Skeletal muscle satellite cell (primary cell): ENCODE measurements around the gene PDE2A.

ENCODE experiments used
- H3K27me3 ChIP-seq: 2 replicates; pipeline ENCODE4 v1.7.0; 2013; ENCODE audit warnings: low read length; ENCODE audit not compliant: control insufficient read depth, insufficient read depth
- H3K36me3 ChIP-seq: 2 replicates; pipeline ENCODE4 v1.7.0; 2013; ENCODE audit warnings: mild to moderate bottlenecking, control low read depth, low read length; ENCODE audit not compliant: insufficient read depth
- H3K4me1 ChIP-seq: 2 replicates; pipeline ENCODE4 v1.7.0; 2013; ENCODE audit warnings: low read length; ENCODE audit not compliant: control insufficient read depth, insufficient read depth
- H3K4me2 ChIP-seq: 2 replicates; pipeline ENCODE4 v1.7.0; 2013; ENCODE audit warnings: mild to moderate bottlenecking, low read length
- H3K4me3 ChIP-seq: 2 replicates; pipeline ENCODE4 v1.7.0; 2013; ENCODE audit warnings: low read length
- H3K9ac ChIP-seq: 2 replicates; pipeline ENCODE4 v1.7.0; 2013; ENCODE audit warnings: mild to moderate bottlenecking, low read depth, low read length, moderate library complexity
- H3K9me3 ChIP-seq: replicated peaks from 2 replicates; pipeline ENCODE4 v1.7.0; 2013; ENCODE audit warnings: mild to moderate bottlenecking, control low read depth, low read length

Gene PDE2A

DNA sequence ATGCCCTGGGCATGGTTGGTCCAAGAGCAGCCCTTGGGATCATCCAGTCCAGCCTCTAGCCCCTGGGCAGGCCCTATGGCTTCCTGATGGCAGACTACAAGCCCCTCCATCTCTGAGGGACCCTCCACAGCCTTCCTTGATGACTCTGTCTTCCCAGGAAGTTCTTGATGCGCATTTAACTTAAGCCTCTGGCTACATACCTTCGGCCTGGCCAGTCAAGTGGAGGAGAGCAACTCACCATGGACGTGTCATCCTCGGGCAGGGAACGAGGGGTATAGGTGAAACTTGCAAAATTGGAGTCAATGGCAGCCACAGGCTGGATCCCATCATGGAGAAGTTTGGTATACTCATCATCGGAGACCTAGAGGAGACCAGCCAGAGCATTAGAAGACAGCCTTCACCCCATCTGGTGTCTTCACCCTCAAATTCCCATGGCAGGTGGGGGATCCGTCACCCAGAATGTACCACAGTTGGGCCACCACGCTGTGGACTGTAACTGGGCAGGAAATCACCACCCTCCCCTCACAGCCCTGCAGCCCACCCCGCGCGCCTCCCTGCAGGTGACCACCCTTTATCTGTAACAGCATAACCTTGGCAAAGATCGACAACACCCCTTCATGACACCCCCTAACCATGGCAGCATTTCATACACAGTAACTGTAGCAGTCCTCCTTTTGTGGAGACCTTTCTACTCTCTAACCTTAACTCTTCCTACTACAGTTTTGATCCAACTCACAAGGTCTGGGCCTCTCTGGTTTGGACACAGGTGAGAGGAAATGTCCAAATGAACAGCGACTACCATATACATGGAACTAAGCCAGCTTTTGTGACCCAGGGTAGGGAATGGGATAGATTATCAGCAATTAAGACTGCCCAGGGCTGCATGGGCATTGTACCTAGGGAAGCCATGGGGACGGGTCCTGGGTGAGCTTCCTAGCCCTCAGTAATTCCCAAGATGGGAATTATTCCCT lies 91.7 kb downstream of the PDE2A start:
- H3K4me2 ChIP-seq, result no peak overlapping the region
- no peak overlapping the region for H3K9ac ChIP-seq
- H3K4me1 ChIP-seq, result no peaks in the 10 kb centered on the region
- H3K9me3 ChIP-seq, result no peaks in the 10 kb centered on the region
- H3K27me3 ChIP-seq, result peaks cover 63% of the 10 kb centered on the region
- H3K4me3 ChIP-seq, result no peak overlapping the region
- no peaks in the 10 kb centered on the region for H3K36me3 ChIP-seq

DNA sequence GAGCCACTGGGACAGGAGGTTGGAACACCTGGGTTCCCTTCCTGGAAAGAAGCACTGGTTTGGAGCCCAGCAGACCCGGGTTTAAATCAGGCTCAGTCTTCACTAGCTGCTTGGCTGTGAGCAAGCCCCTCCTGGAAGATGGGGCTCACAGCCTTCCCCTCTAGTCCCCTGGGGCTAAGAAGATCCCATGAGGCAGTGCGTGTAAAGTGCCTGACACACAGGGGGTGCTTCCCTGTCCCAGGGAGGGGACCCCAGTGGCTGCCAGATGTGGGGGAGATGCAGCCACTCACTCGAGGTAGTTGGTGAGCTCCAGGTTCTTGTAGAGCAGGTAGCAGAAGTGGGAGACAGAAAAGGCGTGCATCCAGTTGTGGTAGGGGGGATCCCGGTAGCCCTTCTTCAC lies 93.2 kb downstream of the PDE2A start:
- Histone ChIP-seq H3K27me3 (peaks cover 49% of the 10 kb centered on the region), H3K36me3 (no peaks in the 10 kb centered on the region), H3K4me3 (no peak overlapping the region), H3K4me2 (no peak overlapping the region), H3K9me3 (no peaks in the 10 kb centered on the region), H3K4me1 (no peaks in the 10 kb centered on the region), H3K9ac (no peak overlapping the region)

DNA sequence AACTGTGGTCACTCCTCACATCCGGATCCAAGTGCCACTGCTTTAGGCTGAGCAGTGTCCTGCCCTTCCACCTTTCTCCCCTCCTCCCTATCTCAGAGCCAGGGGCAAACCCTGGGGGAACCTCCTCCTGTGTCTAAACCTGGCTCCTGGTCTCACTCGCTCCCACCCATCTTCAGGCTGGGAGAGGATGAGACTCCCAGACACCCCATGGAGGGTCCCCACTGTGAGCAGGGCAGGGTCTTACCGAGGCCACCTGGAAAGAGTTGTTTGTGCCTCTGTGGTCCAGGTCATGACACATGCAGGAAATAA lies 93.6 kb downstream of the PDE2A start:
- H3K9me3 ChIP-seq, result no peaks in the 10 kb centered on the region
- H3K4me3 ChIP-seq, result no peak overlapping the region
- H3K9ac ChIP-seq, result no peak overlapping the region
- no peaks in the 10 kb centered on the region for H3K36me3 ChIP-seq
- no peaks in the 10 kb centered on the region for H3K4me1 ChIP-seq
- H3K4me2 ChIP-seq, result no peak overlapping the region
- peaks cover 45% of the 10 kb centered on the region for H3K27me3 ChIP-seq

DNA sequence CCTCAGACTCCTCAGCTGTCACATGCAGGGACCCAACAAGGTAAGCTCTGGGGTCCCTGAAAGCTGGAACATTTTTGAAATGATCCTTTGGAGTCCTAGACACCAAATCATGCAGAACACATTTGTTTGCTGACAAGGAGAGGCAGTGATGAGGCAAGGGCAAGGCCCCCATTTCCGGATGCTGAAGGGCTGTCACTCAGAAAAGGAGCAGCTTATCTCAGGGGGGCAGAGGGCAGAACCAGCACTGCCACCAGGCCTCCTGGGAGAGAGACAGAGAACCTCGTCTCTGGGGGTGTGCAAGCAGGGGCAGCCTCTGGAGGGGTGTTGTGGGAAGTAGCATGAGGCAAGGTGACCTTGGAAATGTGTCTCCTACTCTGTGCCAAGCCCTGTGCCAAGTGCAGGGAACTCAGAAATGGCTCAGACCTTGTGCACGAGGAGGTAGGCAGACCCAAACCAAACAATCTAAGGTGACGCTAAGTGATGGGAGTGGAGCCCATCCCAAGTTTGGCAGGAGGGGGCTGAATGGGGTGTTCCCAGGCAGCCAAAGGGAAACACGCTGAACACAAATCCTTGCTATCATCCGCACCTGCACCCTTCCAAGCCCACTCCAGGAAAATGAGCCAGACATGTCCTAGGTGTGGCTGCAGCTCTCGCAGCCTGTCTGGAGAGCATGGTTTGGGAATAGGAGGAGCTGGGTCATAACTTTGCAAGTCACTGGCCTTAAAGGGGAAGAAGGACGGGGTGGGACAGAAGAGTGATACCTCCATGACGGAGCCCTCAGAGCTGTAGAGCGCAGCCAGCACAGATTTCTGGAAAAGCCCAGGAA lies 94.2 kb downstream of the PDE2A start:
- Histone ChIP-seq H3K4me3 (no peak overlapping the region), H3K4me1 (no peaks in the 10 kb centered on the region), H3K9me3 (no peaks in the 10 kb centered on the region), H3K27me3 (peaks cover 39% of the 10 kb centered on the region), H3K9ac (no peak overlapping the region), H3K4me2 (no peak overlapping the region), H3K36me3 (no peaks in the 10 kb centered on the region)

DNA sequence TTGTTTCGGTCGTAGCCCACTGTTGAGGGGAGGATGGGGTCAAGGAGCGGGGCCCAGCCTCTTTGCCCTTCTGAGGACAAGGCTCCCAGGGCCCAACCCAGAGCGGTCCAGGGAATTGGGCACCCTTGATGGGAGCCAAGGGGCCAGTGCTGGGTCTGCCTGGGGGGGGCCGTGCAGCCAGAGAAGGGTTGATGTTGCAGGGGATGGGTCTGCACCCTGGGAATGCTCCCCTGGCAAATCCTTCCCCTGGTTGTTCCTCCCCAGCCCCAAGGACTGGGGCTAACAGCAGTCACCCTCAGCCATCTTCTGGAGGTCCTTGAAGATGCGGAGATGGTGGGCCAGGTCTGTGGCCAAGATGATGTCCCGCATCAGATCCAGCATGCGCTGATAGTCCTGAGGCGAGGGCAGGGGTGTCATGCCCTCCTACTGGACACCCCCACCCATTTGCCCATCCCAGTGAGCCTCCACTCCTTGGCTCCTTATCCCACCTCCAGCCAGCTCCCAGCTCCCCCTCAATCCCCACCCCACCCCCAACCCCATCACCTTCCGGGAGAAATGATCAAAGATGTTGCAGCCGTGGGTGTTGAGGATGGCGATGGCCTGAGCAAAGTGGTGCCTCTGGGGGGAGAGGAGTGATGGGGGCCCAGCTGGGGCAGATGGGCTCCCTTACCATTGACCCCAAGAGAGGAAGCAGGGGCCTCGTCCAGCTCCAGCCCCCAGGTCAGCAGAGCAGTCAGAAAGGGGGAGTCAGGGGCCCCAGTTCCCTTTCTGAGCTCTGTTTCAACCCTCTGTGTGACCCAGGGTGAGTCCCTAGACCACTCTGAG lies 95.0 kb downstream of the PDE2A start:
- no peak overlapping the region for H3K4me2 ChIP-seq
- H3K36me3 ChIP-seq, result no peaks in the 10 kb centered on the region
- H3K4me1 ChIP-seq, result no peaks in the 10 kb centered on the region
- H3K27me3 ChIP-seq, result peaks cover 33% of the 10 kb centered on the region
- no peak overlapping the region for H3K9ac ChIP-seq
- H3K4me3 ChIP-seq, result no peak overlapping the region
- no peaks in the 10 kb centered on the region for H3K9me3 ChIP-seq

DNA sequence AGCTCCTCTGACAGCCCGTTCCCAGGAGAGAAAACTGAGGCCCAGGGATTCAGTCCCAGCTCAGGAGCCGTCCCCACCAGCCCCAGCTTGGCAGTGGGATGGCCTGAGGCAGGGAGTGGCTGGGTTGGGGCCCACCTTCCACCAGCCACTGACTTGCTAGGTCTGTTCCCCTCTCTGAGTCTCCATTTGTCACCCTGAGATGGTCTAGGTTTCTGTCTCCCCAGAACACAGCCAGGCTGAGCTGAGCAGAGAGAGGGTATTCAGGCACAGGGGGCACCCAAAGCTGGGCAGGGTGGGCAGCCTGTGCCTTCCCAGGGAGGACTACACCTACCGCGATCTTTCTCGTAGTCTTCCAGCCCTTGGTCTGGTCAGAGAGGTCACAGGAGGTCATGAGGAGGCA lies 95.7 kb downstream of the PDE2A start:
- Histone ChIP-seq H3K36me3 (no peaks in the 10 kb centered on the region), H3K27me3 (peaks cover 30% of the 10 kb centered on the region), H3K4me1 (no peaks in the 10 kb centered on the region), H3K4me2 (no peak overlapping the region), H3K4me3 (no peak overlapping the region), H3K9ac (no peak overlapping the region), H3K9me3 (no peaks in the 10 kb centered on the region)

DNA sequence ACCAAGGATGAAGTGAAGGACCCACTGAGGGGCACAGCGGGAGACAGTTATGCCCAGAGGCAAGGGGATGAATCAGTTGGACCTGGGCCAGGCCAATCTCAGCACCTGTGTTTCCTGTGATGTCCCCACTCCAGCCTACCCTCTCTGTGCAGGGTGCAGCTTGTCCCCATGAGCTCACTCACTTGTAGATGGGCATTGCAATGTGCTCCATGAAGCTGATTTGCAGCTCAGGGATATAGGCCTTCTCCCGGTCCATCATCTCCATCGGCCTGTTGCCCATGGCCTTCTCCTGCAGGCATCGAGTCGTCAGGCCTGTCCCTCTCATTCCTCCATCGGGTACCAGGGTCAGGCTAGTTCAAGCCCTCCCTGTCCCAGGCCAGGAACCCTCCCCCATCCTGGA lies 96.2 kb downstream of the PDE2A start:
- H3K27me3 ChIP-seq, result peaks cover 28% of the 10 kb centered on the region
- H3K9ac ChIP-seq, result no peak overlapping the region
- H3K4me2 ChIP-seq, result no peak overlapping the region
- H3K9me3 ChIP-seq, result no peaks in the 10 kb centered on the region
- no peak overlapping the region for H3K4me3 ChIP-seq
- H3K4me1 ChIP-seq, result no peaks in the 10 kb centered on the region
- H3K36me3 ChIP-seq, result no peaks in the 10 kb centered on the region

DNA sequence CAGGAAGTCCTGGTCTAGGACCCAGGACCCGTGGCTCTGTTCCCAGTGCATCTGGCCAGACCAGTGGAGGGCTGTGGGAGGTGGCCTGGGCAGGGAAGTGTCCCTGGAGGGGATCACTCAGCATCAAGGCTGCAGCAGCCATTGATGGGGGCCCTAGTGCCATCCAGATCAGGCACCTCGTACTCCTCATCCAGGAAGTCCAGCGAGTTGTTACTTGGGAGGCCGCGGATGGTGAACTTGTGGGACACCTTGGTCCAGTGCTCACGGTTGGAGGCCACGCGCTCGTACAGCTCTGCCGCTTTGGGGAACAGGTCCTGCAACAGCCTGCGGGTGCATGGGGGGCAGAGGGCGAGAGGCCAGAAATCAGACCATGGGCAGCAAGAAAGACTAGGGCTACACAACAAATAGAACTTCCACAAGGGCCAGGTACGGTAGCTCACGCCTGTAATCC lies 96.9 kb downstream of the PDE2A start:
- peaks cover 20% of the 10 kb centered on the region for H3K27me3 ChIP-seq
- no peaks in the 10 kb centered on the region for H3K4me1 ChIP-seq
- no peak overlapping the region for H3K9ac ChIP-seq
- H3K4me2 ChIP-seq, result no peak overlapping the region
- no peaks in the 10 kb centered on the region for H3K9me3 ChIP-seq
- no peaks in the 10 kb centered on the region for H3K36me3 ChIP-seq
- no peak overlapping the region for H3K4me3 ChIP-seq

DNA sequence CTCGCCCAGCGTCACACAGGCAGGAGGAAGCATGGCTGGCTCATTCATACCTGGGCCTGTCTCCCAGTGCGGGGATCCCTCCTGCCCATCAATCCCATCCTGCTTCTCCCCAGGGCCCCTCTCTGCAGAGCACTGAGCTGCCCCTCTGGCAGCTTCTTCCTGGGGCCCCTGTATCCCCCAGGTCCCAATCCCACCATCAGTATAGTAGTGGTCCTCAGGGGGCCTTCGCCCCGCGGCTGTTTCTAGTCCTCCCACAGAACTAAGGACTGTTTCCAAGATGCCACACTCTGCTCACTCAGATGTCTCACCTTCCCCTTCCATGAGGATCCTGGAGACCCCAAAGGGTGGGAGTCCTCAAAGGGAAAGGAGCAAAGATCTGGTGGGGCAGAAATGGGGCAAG lies 97.6 kb downstream of the PDE2A start:
- peaks cover 15% of the 10 kb centered on the region for H3K27me3 ChIP-seq
- no peaks in the 10 kb centered on the region for H3K4me1 ChIP-seq
- H3K9me3 ChIP-seq, result no peaks in the 10 kb centered on the region
- no peaks in the 10 kb centered on the region for H3K36me3 ChIP-seq
- H3K4me3 ChIP-seq, result no peak overlapping the region
- no peak overlapping the region for H3K9ac ChIP-seq
- H3K4me2 ChIP-seq, result no peak overlapping the region

DNA sequence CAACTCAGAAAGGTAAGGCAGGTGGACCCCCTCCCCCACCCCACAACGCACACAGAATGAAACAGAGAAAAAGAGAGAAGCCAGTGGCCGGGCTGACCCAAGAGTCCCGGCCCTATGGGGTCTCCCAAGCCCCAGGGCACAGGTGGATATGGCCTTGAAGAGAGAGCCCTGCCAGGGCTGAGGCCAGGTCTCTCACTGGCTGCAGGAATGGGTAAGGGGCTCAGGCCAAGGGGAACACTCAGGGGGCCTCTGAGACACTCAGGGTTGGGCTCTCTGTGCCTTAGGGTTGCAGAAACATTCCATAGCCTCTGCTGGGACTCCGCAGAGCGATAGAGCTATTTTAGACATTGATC lies 98.0 kb downstream of the PDE2A start:
- H3K36me3 ChIP-seq, result no peaks in the 10 kb centered on the region
- no peak overlapping the region for H3K4me2 ChIP-seq

DNA sequence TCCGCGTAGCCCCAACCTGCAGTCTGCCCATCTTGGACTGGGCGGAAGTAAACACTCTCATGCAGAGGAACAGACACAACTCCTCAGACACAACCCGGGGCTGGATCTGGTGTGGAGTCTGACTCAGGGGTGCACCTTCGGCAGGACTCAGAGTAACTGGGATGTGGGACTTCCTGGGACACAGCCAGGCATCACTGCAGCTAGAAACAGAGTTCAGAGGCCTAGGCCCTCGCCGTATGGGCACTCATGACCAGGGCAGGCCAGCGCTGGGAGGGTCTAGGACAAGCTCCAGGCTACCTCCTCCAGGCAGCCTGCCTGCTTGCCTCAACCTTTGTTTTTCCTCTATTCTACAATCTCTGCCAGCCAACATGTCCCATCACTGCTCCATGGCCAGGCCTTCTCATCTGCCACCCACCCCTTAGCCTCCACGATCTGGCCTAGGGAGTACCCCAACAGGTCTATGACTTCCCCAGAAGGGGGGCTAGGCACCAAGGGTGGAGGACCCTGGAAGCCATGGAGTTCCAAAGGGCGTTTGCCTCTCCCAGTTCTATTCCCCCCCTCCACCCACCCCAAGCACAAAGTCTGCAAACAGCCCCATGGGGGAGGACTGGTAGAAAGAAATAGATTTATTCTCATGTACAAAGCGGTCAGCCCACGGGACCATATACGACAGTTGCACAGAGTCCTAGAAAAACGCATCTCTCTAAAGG lies 98.5 kb downstream of the PDE2A start:
- Histone ChIP-seq H3K4me1 (peaks cover 3% of the 10 kb centered on the region), H3K9ac (no peak overlapping the region), H3K4me2 (no peak overlapping the region), H3K27me3 (peaks cover 8% of the 10 kb centered on the region), H3K36me3 (no peaks in the 10 kb centered on the region), H3K9me3 (no peaks in the 10 kb centered on the region), H3K4me3 (no peak overlapping the region)

More for the DNA sequence above, 98.0 kb downstream of the PDE2A start:
- Histone ChIP-seq H3K4me3 (no peak overlapping the region), H3K9me3 (no peaks in the 10 kb centered on the region), H3K9ac (no peak overlapping the region), H3K4me1 (no peaks in the 10 kb centered on the region), H3K27me3 (peaks cover 10% of the 10 kb centered on the region)
